Stimulated activated CD8-positive, alpha-beta memory T cell treated with anti-CD3 and anti-CD28 coated beads, Interleukin-7, amount 100 ng/mL, for 4 hours (primary cell): Measurements from ENCODE around the gene ZFP28.

Experiments used
- DNase-seq, 2 donors: peaks; one replicate each; pipeline ENCODE4 v3.0.0-alpha.2; 2020; ENCODE audit warnings: low read depth in 2 of 2

Gene ZFP28

DNA sequence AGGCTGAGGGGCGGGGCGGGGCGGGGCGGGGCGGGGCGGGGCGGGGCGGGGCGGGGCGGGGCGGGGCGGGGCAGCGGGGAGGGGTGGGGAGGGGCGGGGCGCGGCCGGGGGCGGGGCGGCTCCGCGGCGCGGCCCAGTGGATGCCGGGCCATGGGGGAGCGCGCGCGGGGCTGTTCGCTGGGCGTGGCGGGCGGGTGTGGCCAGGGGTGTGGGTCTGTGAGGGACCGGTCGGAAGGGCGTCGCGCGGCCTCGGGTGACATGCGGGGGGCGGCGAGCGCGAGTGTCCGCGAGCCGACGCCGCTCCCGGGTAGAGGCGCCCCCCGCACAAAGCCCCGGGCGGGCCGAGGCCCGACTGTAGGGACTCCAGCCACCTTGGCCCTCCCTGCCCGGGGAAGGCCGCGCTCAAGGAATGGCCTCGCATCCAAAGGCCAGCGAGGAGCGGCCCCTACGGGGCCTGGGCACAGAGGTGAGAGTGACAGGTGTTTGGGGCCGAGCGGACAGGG, at the start of gene ZFP28:
Gene ZFP28 (plus strand): TSS at position 188 of the 503 bp plus-strand sequence. CDS start 71 bp downstream, at position 259.
- DNase-seq, result no peak

DNA sequence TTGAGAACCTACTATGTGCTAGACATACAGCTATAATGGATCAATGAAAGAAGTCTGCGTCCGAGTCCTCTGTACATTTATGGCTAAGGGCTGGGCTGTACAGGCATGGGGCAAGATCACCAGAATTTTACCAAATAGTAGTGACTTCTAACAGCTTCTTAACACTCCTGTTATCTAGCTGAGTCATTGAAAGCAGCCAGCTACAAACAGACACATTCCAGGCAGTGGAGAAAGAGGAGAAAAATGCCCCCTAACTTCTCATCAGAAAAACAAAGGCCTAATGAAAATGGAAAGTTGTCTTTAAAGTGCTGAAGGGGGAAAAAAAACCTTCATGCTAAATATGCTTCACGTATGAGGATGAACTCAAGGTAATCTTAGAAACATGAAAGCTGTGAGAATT, 47.3 kb upstream of the ZFP28 start:
- DNase-seq, result no peak

GRCh38 chr19:56504581-56504980, 34.2 kb upstream of the ZFP28 start:
- DNase-seq, result no peak

DNA sequence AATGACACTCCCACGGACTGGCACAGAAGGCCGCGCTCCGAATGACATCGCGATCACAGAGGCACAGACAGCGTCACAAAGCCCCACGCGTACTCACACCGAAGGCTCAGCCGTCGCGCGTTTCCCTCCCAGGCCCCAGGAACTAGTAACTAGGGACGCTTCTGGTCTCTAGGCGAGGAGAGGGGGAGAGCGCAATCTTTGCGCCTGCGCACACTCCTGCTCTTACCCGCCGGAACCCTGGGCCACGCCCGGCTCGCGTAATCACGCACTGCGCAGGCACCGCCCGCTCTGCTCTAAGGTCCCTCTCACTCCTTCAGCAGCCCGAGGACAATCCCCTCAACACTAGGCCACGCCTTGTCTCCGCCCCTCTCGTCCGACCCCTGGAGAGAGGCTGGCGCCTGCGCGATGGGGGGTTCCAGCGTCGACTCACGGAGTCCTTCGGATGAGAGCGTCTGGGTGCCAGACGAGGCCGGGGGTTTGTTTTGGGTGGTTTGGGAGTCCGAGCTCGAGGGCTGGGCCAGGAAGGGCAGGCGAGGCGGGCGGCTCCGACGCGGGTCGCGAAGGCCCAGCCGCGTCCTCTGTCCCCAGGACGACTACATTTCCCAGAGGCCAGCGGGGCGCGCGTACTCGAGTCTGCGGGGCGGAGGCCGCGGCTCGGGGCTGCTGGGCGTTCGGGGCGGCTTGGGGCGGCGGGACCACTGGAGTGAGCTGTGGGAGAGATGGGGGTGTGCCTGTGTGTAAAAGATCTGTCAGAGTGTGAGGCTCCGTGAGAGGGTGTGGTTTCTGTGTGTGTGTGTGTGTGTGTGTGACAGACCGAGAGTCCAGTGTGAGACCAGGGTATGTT, 31.1 kb upstream of the ZFP28 start, which contains the start of gene ZNF471:
Gene ZNF471 (plus strand): TSS at position 410 of the 844 bp plus-strand sequence. CDS start 3,717 bp downstream, outside the sequence.
- DNase-seq, result peak; percentile 77 to 84

- no peak for DNase-seq
Observed at GRCh38 chr19:56508290-56508778, 30.4 kb upstream of the ZFP28 start.

DNA sequence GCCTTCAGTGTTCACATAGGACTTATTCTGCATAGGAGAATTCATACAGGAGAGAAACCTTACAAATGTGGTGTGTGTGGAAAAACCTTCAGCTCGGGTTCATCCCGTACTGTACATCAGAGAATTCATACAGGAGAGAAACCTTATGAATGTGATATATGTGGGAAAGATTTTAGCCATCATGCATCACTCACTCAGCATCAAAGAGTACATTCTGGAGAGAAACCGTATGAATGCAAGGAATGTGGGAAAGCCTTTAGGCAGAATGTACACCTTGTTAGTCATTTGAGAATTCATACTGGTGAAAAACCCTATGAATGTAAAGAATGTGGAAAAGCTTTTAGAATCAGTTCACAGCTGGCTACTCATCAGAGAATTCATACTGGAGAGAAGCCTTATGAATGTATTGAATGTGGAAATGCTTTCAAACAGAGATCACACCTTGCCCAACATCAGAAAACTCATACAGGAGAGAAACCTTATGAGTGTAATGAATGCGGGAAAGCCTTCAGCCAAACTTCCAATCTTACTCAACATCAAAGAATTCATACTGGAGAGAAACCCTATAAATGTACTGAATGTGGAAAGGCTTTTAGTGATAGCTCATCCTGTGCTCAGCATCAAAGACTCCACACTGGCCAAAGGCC, 13.4 kb upstream of the ZFP28 start:
- DNase-seq, result no peak

GRCh38 chr19:56537442-56537841, 1.3 kb upstream of the ZFP28 start:
- no peak for DNase-seq

GRCh38 chr19:56538254-56538760, 441 bp upstream of the ZFP28 start:
- DNase-seq, result peak; percentile 82 to 85

DNA sequence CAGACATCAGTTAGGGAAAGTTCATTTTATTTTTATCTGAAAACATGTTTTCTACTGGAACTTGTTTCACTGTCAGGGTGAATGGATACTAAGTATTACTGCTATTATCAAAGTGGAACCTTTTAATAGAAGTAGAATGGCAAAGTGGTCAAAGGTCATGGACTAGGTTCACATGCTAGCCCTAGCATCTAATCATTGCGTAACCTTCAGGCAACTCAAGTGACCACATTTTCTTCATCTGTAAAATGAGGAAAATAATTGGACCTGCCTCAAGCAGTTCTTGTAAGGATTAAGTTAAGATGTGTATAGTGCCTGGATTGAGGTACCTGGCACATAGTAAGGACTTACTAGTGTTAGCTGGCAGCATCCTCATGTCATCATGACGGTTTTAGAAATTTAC, 5.0 kb downstream of the ZFP28 start:
- no peak for DNase-seq

DNA sequence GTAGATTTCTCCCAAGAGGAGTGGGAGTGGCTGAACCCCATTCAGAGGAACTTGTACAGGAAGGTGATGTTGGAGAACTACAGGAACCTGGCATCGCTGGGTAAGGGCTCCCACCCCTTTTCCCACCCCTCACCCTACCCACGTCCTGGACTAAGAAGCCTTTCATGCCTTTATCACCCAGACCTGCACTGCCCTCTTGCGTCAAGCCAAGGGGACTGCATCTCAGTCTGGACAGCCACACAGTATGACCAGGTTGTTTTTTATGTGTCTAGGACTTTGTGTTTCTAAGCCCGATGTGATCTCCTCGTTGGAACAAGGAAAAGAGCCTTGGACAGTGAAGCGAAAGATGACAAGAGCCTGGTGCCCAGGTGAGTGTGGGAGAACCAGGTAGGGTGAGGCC, 8.8 kb downstream of the ZFP28 start:
- DNase-seq, result no peak

GRCh38 chr19:56554272-56554869, 15.6 kb downstream of the ZFP28 start:
- DNase-seq, result no peak

DNA sequence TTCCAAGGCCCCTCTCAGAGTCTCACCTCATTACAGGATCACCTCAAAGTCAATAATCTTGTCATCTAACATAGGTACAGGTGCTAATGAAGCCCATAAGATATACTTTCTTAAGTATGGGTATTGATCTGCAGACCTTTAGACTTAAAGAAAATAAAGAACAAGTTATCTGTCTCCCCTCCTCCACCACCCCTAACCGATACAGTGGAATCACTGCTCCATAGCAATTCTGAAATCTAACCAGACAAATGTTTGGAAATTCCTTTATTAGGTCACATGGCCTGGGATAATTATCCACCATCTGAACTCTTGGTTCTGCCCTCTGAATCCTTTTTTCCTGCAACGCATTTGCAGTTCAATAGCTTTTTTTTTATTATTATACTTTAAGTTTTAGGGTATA, 24.0 kb downstream of the ZFP28 start:
- DNase-seq, result no peak

DNA sequence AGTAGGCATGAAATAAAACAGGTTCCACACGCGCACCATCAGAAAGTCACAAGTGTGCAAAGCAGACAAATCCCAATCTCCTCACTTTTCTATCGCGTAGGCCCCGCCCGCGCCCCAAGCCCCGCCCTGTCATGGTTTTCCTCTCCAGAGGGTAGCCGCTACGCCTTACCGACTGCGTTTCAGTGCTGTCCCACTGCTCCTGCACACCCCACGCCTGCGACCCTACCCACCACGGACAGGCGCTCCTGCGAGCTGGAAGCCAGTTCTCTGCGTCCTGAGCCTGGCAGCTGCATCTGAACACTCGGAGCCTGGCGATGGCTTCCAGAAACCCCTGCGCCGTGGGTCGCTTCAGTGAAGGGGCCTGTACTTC, 28.1 kb downstream of the ZFP28 start:
- DNase-seq, result peak in 1 of 2 donors; percentile 15

DNA sequence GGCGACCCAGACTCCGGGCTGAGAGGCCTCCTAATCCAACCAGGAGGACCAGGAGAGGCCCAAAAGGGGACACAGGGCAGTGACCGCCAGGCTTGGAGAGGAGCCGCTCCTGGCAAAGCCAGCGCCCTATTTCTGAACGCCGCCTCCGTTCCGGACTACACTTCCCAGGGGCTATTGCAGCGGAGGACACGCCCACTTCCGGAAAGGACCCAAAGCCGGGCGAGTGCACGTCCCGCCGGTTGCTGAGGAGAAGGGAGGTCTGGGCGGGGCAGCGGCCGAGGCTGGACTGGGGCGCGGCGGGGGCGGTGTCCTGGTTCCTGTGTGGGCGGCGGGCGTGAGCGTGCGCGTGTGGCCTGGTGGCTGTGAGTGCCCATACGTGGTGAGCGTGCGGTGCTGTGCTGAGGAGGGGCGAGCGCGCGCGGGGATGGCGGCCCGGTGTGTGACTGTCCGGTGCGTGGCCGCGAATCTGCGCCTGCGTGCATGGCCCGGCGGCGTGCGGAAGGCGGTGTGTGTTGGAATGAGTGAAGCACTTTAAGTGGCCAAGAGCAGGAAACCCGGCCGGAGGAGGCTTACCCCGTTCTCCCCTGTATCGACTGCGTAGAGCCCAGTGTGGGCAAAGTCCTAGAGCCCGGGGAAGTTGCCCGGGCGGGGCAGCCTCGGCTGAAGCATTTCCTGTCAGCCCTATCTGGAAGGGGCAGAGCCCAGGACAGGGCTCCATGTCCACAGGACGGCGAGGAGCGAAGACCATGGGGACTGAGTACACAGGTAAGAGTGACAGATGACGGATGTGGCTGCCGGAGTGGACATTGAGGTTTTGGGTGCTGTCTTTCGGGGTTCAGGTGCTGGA, 28.7 kb downstream of the ZFP28 start, which contains the start of gene ZNF470:
Gene ZNF470 (plus strand): TSS at position 195 of the 847 bp plus-strand sequence. CDS start 2,844 bp downstream, outside the sequence.
- peak; percentile 77 to 84 for DNase-seq

DNA sequence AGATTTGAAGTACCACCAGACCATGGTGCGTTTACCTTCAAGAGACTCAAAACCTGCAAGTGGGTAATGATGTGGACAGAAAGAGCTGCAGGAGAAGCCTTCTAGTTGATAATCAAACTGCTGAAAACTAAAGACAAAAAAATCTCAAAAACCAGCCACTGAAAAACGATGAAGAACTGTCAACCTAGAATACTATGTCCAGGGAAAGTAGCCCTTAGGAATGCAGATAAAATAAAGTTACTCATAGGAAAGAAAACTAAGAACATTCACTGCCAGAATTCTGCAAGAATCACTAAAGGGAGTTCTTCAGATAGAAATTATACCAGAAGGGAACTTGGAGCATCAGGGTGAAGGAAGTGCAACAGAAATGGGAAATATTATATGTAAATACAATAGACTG, 33.8 kb downstream of the ZFP28 start:
- no peak for DNase-seq

GRCh38 chr19:56573914-56574313, 35.2 kb downstream of the ZFP28 start:
- no peak for DNase-seq

GRCh38 chr19:56577719-56578602, 39.2 kb downstream of the ZFP28 start:
- no peak for DNase-seq

GRCh38 chr19:56594446-56594782, 55.7 kb downstream of the ZFP28 start:
- DNase-seq, result no peak

- peak; percentile 77 to 83 for DNase-seq
Observed at GRCh38 chr19:56594783-56595547, 56.2 kb downstream of the ZFP28 start, which contains the start of gene ZNF71. Gene ZNF71, plus strand, starts transcription at chr19:56595302. Its CDS starts 6,257 bp downstream, at chr19:56601559.
